GM12891 (cell line): ENCODE results near the gene TSTD2.

ENCODE experiments used
- PAX5 ChIP-seq: IDR thresholded peaks from 2 replicates; pipeline ENCODE4 v1.6.1; 2011; ENCODE audit warnings: low read length, moderate library complexity, mild to moderate bottlenecking; ENCODE audit not compliant: insufficient read depth, severe bottlenecking
- POLR2A ChIP-seq: IDR thresholded peaks from 2 replicates; pipeline ENCODE4 v1.6.1; 2011; ENCODE audit warnings: low read depth, low read length, control low read depth
- POLR2AphosphoS5 ChIP-seq: IDR thresholded peaks from 2 replicates; pipeline ENCODE4 v1.6.1; 2011; ENCODE audit warnings: low read depth, low read length, control low read depth

- TF ChIP-seq POLR2A = no peak
- TF ChIP-seq POLR2AphosphoS5 = no peak
- TF ChIP-seq PAX5 = no peak
Observed at GRCh38 chr9:97550386-97550785, 82.8 kb downstream of the TSTD2 start.
